ENCODE results near the gene CDK5RAP2.

DNA sequence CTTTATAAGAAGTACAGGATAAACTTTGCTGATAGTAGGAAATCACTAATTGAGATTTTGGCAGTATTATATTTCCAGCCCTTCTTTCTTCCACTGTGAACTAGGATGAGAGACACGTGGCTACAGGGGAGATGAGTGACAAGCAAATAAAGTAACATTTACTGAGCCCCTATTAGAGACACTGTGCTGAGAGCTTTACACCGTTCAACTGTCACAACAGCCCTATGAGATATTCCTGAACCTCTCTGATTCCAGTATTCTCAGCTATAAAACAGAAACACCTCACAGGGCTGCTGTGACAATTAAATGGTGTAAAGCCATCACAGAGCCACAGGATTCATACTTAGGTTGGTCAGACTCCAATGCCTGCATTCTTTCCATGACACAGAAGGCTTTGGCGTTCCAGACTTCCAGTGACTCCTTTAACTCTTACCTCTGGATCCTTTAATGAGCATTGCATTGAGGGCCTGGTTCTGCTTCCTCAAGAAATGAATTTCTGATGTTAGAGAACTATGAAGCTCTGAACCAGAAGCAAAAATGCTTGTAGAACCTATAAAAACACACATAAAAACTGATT lies 169.0 kb downstream of the CDK5RAP2 start:
- TF ChIP-seq, protein P1, sequence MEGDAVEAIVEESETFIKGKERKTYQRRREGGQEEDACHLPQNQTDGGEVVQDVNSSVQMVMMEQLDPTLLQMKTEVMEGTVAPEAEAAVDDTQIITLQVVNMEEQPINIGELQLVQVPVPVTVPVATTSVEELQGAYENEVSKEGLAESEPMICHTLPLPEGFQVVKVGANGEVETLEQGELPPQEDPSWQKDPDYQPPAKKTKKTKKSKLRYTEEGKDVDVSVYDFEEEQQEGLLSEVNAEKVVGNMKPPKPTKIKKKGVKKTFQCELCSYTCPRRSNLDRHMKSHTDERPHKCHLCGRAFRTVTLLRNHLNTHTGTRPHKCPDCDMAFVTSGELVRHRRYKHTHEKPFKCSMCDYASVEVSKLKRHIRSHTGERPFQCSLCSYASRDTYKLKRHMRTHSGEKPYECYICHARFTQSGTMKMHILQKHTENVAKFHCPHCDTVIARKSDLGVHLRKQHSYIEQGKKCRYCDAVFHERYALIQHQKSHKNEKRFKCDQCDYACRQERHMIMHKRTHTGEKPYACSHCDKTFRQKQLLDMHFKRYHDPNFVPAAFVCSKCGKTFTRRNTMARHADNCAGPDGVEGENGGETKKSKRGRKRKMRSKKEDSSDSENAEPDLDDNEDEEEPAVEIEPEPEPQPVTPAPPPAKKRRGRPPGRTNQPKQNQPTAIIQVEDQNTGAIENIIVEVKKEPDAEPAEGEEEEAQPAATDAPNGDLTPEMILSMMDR (conservative IDR thresholded peaks at IDR 0.05) = no peak
- no peak for TF ChIP-seq ZFX (IDR thresholded peaks at IDR 0.05)

Measured in C4-2B (cell line).